GM18519 (cell line): ENCODE results near the gene TSPAN9.

Source experiments
- ATAC-seq: cut with Tn5 transposase; IDR thresholded peaks from one replicate; pipeline ENCODE4 v1.9.1; 2021; ENCODE audit warnings: mild to moderate bottlenecking, moderate library complexity; ENCODE audit not compliant: unreplicated experiment, low FRiP score

The TSPAN9 gene

DNA sequence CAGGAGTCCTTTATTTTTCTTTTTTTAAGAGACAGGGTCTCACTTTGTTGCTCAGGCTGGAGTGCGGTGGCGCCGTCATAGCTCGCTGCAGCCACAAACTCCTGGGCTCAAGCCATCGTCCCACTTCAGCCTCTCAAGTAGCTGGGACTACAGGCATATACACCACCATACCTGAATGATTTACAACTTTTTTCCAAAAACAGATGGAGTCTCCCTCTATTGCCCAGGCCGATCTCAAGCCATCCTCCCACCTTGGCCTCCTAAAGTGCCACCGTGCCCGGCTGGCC is 205.1 kb downstream of the TSPAN9 start:
- ATAC-seq = no peak

DNA sequence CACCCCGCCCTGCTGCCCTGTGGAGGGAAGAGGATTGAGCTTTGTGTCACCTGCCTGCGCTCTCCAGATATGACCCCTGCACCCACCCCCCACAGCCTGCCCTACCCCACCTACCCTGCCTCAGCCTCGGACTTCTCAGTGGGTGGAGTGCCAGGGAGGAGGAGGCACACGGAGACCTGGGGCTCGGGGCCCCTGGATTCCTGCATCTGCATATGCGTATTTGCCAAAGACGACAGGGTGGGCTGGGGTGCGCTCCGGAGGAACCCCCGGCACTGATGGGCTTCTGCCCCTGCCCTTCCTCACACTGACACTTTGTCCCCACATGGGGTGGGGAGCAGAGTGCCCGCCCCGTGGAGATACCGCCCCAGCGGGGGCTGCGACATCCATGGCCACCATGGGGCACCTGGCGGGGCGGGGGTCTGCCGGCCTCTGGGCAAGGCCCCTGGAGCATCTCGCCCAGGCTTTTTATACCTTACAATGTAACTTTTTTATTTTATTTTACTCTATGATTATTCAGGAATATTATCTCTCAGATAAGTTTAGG is 206.0 kb downstream of the TSPAN9 start:
- no peak for ATAC-seq

DNA sequence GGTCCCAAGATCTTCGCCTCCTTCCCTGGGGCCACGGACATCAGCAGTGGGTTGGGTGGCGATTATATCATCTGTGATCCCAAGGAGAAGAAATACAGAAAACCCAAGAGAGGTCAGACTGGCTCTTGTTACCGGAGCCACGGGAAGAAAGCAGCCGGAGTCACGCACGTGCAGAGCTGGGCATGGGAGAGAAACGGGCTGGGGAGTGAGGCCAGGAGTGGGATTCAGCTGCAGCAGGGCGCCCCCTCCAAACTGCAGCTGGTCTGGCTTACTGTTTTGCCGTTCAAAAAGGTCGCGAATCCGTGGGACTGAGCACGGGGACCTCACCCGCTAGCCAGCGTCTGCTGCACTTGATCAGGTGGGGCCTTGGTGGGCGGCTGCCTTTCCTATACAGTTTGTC is 207.2 kb downstream of the TSPAN9 start:
- no peak for ATAC-seq

DNA sequence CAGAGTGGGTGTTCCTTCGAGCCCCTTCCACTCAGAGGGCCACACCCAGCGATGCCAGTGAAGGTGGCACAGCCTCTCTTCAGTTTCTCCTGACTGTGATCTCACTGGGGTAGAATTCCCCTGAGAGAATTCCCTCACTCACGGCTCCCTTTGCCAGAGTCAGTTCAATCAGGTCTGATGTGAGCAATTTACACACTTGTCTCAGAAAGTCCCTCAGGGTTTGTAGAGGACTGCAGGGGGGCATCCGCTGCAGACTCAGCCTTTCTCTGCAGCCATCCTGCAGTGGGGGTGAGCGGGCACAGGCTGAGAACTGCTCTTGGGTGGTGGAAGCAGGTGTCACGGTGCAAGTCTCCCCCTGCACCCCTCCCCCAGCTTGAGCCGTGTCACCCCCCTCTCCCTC is 208.4 kb downstream of the TSPAN9 start:
- ATAC-seq = no peak

- no peak for ATAC-seq
Observed at GRCh38 chr12:3288690-3289089, 211.5 kb downstream of the TSPAN9 start.

- no peak for ATAC-seq
Observed at GRCh38 chr12:3289702-3290101, 212.5 kb downstream of the TSPAN9 start.

- ATAC-seq = no peak
Observed at GRCh38 chr12:3291939-3292338, 214.8 kb downstream of the TSPAN9 start.

GRCh38 chr12:3292677-3293412 is 215.7 kb downstream of the TSPAN9 start:
- no peak for ATAC-seq

DNA sequence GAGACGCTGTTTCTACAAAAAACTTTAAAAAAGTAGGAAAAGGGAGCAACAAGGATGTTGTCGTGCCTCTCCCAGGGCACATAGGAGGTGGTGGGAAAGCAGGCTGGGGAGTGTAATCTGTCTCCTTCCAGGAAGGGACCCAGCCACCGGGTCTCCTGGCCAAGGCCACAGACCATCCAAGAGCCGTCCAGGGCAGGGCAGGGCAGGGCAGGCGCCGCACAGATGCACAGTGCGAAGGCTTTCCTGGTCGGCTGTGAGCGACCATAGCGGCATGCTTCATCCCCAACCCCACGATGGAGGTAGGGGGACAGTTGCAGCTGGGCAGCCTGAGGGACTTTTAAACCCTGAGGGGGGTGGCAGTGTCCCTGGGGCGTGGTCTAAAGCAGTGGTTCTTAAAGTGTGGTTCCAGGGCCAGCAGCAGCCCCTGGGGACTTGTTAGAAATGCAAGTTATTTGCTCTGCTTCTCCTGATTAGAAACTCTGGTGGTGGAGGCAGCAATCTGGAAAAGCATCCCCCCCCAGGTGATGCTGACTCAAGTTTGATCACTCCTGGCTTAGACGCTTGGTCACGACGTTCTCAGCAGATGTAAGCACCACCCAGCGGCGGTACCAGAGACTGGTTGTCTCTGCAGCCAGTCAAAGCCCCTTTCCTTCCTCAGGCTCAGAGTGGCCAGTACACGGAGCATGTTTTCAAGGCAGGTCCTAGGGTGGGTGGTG is 216.4 kb downstream of the TSPAN9 start:
- no peak for ATAC-seq

GRCh38 chr12:3294481-3294911 is 217.3 kb downstream of the TSPAN9 start:
- no peak for ATAC-seq

GRCh38 chr12:3295225-3295624 is 218.0 kb downstream of the TSPAN9 start:
- ATAC-seq = no peak

GRCh38 chr12:3295646-3296408 is 218.6 kb downstream of the TSPAN9 start:
- no peak for ATAC-seq

DNA sequence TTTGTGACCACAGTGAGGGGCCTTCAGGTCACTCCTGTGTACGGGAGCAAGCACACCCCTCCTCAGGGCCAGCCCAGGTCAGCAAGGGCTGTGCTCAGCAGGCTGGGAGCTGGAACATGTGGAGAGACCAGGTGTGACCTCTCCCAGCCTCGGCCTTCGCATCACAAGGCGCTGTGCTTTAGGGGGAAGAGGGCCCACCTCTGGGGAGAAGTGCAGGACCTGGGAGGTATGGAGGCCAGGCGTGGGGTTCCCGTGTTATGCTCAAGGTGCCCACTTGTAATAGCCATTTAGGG is 219.2 kb downstream of the TSPAN9 start:
- no peak for ATAC-seq

DNA sequence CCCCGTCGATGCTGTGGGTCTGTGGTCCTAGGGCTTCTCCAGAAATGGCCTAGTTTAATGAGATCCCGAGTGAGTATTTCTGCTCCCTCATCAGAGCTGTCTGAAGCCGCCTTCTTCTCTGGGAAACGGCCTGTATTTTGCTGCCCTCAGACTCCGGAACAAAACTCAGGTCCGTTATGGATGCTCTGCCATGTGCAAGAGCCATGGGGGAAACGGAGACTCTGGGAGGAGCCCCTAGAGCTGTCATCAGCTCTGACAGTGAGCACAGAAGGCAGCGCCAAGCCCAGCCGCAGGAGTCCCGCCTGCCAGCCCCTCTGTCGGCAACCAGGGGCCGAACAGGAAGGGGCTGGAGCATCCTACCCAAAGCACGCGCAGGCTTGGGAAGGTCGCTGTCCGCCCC is 221.4 kb downstream of the TSPAN9 start:
- ATAC-seq = no peak

DNA sequence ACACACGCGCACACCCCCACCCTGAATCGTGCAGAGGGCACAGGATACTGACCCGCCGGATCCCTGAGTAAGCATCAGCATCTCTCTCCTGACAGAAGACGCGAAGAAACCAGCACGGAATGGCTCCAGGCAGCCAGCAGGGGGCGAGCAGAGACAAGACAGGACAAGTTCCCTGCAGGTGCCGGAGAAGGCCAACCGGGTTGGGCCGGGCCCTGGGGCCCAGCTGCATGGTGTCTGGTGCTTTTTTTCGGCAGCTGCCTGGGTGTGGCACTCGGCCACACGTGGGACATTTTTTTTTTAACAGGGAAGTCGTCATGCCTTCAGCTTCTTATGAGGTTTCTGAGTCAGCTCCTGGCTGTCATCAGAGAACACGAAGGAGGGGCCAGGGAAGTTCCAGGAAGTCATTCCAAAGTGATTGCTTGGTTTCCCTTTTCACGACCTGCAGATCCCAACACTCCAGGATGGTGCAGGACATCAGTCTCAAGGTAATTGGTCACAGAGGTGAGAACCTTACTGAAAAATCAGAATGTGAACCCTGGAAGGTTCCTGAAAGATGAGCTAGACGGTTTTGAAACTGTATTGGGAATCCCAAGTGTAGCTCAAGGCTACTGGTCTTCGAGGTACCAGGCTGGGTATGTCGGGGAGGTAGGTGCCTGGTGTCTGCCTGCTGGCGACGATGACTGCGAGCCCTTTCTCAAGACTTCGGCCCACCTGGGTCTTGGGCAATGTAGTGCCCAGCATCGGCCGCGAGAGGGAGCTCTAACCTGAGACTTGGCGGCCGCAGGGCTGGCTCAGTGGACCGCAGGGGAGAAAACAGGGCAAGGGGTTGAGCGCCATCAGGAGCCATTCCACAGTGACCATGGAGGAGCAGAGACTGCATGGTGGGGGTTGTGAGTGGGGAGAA is 223.0 kb downstream of the TSPAN9 start:
- no peak for ATAC-seq

DNA sequence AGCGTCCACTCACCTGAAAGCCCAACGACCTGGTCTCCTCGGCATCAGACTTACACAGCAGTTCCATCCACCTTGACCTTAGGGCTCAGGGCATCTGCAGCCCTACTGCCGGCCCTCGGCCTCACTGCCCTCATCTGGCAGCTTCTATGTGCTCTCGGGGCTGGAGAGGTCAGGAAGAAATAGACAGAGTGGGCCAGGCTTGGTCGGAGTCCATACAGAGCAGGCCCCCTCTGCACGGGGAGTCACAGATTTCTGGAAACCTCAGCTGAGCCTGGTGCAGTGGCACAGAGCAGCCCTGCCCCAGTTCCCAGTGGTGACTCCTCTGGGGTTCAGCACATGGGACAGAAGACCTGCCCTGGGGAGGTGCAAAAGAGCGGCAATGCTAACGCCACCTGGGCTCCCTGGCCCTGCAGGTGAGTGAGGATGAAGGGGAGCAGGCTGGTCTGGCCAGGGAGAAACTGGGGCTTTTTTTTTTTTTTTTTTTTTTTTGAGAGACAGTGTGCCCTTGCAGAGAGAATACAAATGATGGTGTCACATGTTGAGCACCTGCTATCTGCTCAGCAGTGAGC is 223.7 kb downstream of the TSPAN9 start:
- ATAC-seq = no peak

DNA sequence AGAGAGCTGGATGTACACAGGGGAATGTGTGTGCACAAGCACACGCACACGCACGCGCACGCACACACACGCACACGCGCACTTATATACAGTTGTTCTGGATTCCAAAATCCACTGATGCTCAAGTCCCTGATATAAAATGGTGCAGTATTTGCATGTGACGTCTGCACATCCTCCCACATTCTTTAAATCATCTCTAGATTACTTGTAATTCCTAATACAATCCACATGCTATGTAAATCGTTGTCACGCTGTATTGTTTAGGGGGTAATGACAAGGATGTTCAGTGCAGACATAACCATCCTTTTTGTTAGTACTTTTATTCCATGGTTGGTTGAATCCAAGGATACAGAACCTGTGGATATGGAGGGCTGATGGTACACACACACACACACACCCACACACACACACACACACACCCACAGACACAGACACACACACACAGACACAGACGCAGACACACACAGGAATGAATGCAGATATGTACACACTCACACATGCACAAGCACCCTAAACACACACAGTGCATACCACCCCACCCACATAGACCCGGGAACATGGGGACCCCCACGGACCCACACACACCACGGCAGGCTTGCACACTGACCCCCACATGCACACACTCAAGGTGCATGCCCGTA is 225.3 kb downstream of the TSPAN9 start:
- ATAC-seq = no peak

GRCh38 chr12:3303410-3304136 is 226.4 kb downstream of the TSPAN9 start:
- ATAC-seq = no peak
